Subcutaneous abdominal adipose tissue (tissue), 5 donors: ENCODE results near the gene ESYT1.
"Not testable (repeated sequence)": the region's sequence is repeated elsewhere in the genome, so short reads cannot be mapped to it uniquely, and the experiment has no call there.

Experiments
- H3K27ac ChIP-seq: one replicate; pipeline ENCODE4 v1.7.0; 2013; ENCODE audit warnings: low read depth, mild to moderate bottlenecking, inconsistent platforms, low read length, moderate library complexity
- H3K27me3 ChIP-seq, 5 donors: one replicate each; pipeline ENCODE4 v1.7.0; 2013; ENCODE audit warnings: low read length in 5 of 5, inconsistent platforms in 1 of 5; ENCODE audit not compliant: control insufficient read depth in 5 of 5, insufficient read depth in 4 of 5
- H3K36me3 ChIP-seq, 5 donors: one replicate each; pipeline ENCODE4 v1.7.0; 2013; ENCODE audit warnings: low read length in 5 of 5; ENCODE audit not compliant: control insufficient read depth in 5 of 5, insufficient read depth in 5 of 5
- H3K4me1 ChIP-seq, 5 donors: one replicate each; pipeline ENCODE4 v1.7.0; 2013; ENCODE audit warnings: low read length in 5 of 5, mild to moderate bottlenecking in 3 of 5, moderate library complexity in 1 of 5; ENCODE audit not compliant: control insufficient read depth in 5 of 5, insufficient read depth in 5 of 5
- H3K4me3 ChIP-seq, 5 donors: one replicate each; pipeline ENCODE4 v1.7.0; 2013; ENCODE audit warnings: low read length in 5 of 5, low read depth in 1 of 5
- H3K9ac ChIP-seq, 5 donors: one replicate each; pipeline ENCODE4 v1.7.0; 2013; ENCODE audit warnings: low read length in 5 of 5, mild to moderate bottlenecking in 4 of 5, moderate library complexity in 3 of 5
- H3K9me3 ChIP-seq, 5 donors: one replicate each; pipeline ENCODE4 v1.7.0; 2013; ENCODE audit warnings: low read length in 5 of 5; ENCODE audit not compliant: control insufficient read depth in 5 of 5
- donor health status: healthy.
- donor health status: healthy.
- donor health status: healthy.
- donor health status: healthy.
- donor health status: healthy.

ESYT1 gene

DNA sequence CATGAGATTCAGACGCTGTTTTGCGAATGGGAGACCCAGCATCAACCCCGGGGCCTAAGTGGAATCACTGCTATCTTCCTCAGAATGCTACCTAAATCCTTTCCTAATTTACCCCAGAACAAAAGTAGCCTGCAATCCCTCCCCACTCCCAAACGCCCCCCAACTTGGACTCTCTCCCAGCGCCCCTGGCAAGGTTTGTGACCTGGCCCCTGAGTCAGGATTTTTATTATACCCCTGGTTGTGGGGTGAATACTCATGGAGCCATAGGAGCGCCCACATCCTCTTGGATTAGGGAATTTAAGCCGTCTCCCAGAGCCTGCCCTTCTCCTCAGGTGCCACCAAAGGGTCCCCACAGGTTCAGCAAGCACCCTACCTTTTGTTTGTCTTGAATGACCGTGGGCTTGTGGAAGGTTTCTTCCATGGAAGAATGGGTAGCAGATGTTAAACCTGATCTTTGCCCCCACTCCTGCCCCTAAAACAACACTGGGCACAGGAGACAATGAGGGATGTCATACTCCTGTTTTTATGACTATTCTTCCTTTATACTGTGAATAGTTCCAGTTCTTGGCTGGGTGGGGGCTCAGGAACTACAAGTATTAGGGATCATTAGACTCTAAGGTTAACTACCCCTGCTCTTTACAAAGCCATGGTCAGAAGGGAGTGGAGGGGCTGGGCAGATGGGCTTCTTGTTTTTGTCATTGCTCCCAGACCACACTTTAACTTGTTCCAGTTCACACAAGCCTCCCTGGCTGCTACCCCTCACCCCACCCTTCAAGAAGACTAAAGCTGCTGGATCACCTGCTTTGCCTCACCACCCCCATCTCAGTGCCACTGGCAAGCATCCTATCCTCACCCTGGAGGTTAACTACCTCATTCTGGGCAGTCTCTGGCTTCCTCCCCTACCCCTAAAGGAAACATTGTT, 24.9 kb downstream of the ESYT1 start:
- H3K4me1 ChIP-seq = peaks cover 3 to 38% (median 33%) of the 10 kb centered on the region in 5 donors
- no peaks in the 10 kb centered on the region for H3K36me3 ChIP-seq
- peak overlapping the region; percentile 33 to 78 (median 71) for H3K9ac ChIP-seq
- no peaks in the 10 kb centered on the region for H3K9me3 ChIP-seq
- peak overlapping the region; percentile 53 to 83 (median 74) for H3K4me3 ChIP-seq
- H3K27me3 ChIP-seq = no peaks in the 10 kb centered on the region
- peak overlapping the region; percentile 92 for H3K27ac ChIP-seq

GRCh38 chr12:56153678-56154065, 25.6 kb downstream of the ESYT1 start:
- no peaks in the 10 kb centered on the region for H3K36me3 ChIP-seq
- no peaks in the 10 kb centered on the region for H3K9me3 ChIP-seq
- H3K9ac ChIP-seq = peak overlapping the region in 1 of 5 donors; percentile 33
- H3K4me3 ChIP-seq = no peak overlapping the region
- peaks cover 3 to 38% (median 34%) of the 10 kb centered on the region in 5 donors for H3K4me1 ChIP-seq
- no peak overlapping the region for H3K27ac ChIP-seq
- H3K27me3 ChIP-seq = no peaks in the 10 kb centered on the region

GRCh38 chr12:56154246-56154771, 26.2 kb downstream of the ESYT1 start:
- no peak overlapping the region for H3K27ac ChIP-seq
- peaks cover 3 to 44% (median 38%) of the 10 kb centered on the region in 5 donors for H3K4me1 ChIP-seq
- H3K9me3 ChIP-seq = no peaks in the 10 kb centered on the region
- H3K4me3 ChIP-seq = no peak overlapping the region
- H3K36me3 ChIP-seq = no peaks in the 10 kb centered on the region
- H3K9ac ChIP-seq = no peak overlapping the region
- H3K27me3 ChIP-seq = no peaks in the 10 kb centered on the region

DNA sequence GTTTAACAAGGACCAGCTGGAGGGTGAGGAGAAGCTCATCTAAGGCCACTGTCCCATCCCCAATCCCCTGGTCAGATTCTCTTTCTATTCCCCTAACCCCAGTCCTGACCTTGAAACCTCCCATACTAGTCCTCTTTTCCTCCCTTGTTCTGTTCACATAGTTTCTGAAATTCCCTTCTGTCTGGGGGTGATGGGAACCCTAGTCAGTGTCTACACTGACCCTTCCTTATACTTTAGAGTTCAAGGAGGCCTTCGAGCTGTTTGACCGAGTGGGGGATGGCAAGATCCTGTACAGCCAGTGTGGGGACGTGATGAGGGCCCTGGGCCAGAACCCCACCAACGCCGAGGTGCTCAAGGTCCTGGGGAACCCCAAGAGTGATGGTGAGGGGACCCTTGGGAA, 26.8 kb downstream of the ESYT1 start:
- Histone ChIP-seq H3K9ac (no peak overlapping the region), H3K27ac (no peak overlapping the region), H3K36me3 (peaks cover 0 to 4% (median 4%) of the 10 kb centered on the region in 5 donors), H3K4me1 (peaks cover 6 to 49% (median 44%) of the 10 kb centered on the region in 5 donors), H3K4me3 (no peak overlapping the region), H3K9me3 (no peaks in the 10 kb centered on the region), H3K27me3 (no peaks in the 10 kb centered on the region)

DNA sequence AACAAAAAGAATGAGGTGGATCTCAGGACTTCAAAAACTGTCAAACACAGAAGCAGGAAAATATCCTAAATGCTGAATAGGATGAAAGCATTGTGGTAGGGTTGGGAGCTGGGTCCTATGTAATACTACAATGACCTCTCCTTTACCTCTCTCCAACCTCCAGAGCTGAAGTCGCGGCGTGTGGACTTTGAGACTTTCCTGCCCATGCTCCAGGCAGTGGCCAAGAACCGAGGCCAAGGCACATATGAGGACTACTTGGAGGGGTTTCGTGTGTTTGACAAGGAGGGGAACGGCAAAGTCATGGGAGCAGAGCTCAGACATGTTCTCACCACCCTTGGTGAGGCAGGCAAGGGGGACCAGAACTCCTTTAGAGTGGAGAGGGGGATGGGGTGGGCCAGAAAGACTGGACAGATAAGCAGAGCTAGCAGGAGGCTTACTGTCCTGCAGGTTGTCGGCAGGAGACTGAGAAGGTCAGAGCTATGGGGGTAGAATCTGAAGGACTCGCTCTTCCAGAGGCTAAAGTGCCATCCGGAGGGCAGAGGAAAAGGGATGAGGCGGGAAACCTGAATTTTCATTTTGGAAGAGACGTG, 27.3 kb downstream of the ESYT1 start:
- H3K9ac ChIP-seq = no peak overlapping the region
- no peak overlapping the region for H3K4me3 ChIP-seq
- no peak overlapping the region for H3K27ac ChIP-seq
- H3K36me3 ChIP-seq = peaks cover 0 to 10% (median 9%) of the 10 kb centered on the region in 5 donors
- H3K4me1 ChIP-seq = peaks cover 11 to 54% (median 48%) of the 10 kb centered on the region in 5 donors
- H3K9me3 ChIP-seq = no peaks in the 10 kb centered on the region
- H3K27me3 ChIP-seq = no peaks in the 10 kb centered on the region

- not testable (repeated sequence) for H3K27me3 ChIP-seq, H3K9me3 ChIP-seq
- Histone ChIP-seq H3K27ac (peak overlapping the region; percentile 92), H3K9ac (peak overlapping the region in 3 of 5 donors; percentile 57 to 75 (median 65)), H3K36me3 (peaks cover 0 to 22% (median 22%) of the 10 kb centered on the region in 5 donors), H3K4me3 (peak overlapping the region in 4 of 5 donors; percentile 62 to 98 (median 82)), H3K4me1 (peaks cover 18 to 57% (median 50%) of the 10 kb centered on the region in 5 donors)
Measured at GRCh38 chr12:56156464-56157200, 28.6 kb downstream of the ESYT1 start.

DNA sequence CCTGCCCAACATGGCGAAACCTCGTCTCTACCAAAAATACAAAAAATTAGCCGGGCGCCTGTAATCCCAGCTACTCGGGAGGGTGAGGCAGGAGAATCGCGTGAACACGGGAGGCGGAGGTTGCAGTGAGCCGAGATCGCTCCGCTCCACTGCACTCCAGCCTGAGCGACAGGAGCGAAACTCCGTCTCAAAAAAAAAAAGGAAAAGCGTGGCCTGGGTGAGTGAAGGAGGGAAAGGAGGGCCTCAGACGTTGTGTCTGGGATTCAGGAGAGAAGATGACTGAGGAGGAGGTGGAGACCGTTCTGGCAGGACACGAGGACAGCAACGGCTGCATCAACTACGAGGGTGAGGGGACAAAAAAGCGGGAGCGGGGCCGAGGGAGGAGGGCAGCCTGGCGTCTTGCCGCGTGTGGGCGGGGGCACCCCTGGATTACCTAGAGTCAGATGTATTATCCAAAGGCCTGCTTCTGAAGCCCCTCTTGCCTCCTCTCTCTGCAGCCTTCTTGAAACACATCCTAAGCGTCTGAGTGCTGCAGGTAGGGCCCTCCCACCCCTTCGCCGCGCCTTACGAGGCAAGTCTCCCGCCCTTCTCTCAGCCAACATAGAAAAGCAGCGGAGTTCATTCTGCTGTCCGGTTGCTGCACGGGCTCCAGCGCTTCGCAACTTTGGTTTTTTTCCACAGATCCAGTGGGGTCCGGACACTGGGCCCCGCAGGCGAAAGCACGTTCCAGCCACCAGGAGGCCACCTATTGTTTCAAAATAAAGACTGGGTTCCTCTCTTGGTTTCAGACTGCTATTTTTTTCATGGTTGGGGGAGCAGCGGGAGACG, 29.3 kb downstream of the ESYT1 start:
- Histone ChIP-seq H3K36me3 (peaks cover 0 to 30% (median 29%) of the 10 kb centered on the region in 5 donors), H3K27ac (peak overlapping the region; percentile 92), H3K9ac (peak overlapping the region in 4 of 5 donors; percentile 57 to 75 (median 68)), H3K4me3 (peak overlapping the region; percentile 62 to 98 (median 80)), H3K4me1 (peaks cover 18 to 56% (median 53%) of the 10 kb centered on the region in 5 donors), H3K9me3 (no peaks in the 10 kb centered on the region), H3K27me3 (no peaks in the 10 kb centered on the region)

- Histone ChIP-seq H3K9me3 (no peaks in the 10 kb centered on the region), H3K4me1 (peaks cover 18 to 47% (median 46%) of the 10 kb centered on the region in 5 donors), H3K9ac (peak within 1 kb of the TSS; percentile 93 to 99 (median 96)), H3K4me3 (peak within 1 kb of the TSS; percentile 93 to 98 (median 97)), H3K36me3 (peaks cover 0 to 38% (median 38%) of the 10 kb centered on the region in 5 donors), H3K27ac (peak within 1 kb of the TSS; percentile 98), H3K27me3 (no peaks in the 10 kb centered on the region)
Measured at GRCh38 chr12:56158029-56158925, 30.2 kb downstream of the ESYT1 start, which contains the start of gene MYL6. TSS of gene MYL6 (plus strand) at chr12:56158359. CDS start at chr12:56158402, 43 bp downstream.
